Trophoblast cell (in vitro differentiated cells and primary cell): Measurements from ENCODE around the gene SMG5.
A peak's percentile ranks its signal among the peaks of the same experiment; 100 is the strongest.

Experiments
- DNase-seq, 2 donors: peaks; one replicate each; pipeline ENCODE4 v3.0.0-alpha.2; 2016
- H2AFZ ChIP-seq: 2 replicates; pipeline ENCODE4 v1.6.1; 2013; ENCODE audit warnings: low read length, moderate library complexity, mild to moderate bottlenecking; ENCODE audit not compliant: insufficient read depth, poor library complexity
- H2AK5ac ChIP-seq: 2 replicates; pipeline ENCODE4 v1.6.1; 2013; ENCODE audit warnings: mild to moderate bottlenecking, low read length
- H2BK120ac ChIP-seq: 2 replicates; pipeline ENCODE4 v1.6.1; 2013; ENCODE audit warnings: low read length, mild to moderate bottlenecking, moderate library complexity; ENCODE audit not compliant: insufficient read depth, poor library complexity
- H2BK12ac ChIP-seq: 2 replicates; pipeline ENCODE4 v1.6.1; 2013; ENCODE audit warnings: mild to moderate bottlenecking, low read length, moderate library complexity
- H2BK5ac ChIP-seq: 2 replicates; pipeline ENCODE4 v1.6.1; 2013; ENCODE audit warnings: low read length, low read depth, moderate library complexity, mild to moderate bottlenecking; ENCODE audit not compliant: poor library complexity
- H3K14ac ChIP-seq: 2 replicates; pipeline ENCODE4 v1.6.1; 2013; ENCODE audit warnings: mild to moderate bottlenecking, low read length
- H3K18ac ChIP-seq: 2 replicates; pipeline ENCODE4 v1.6.1; 2013; ENCODE audit warnings: mild to moderate bottlenecking, low read length
- H3K23ac ChIP-seq: 2 replicates; pipeline ENCODE4 v1.6.1; 2013; ENCODE audit warnings: low read length
- H3K27ac ChIP-seq: 2 replicates; pipeline ENCODE4 v1.5.1; 2013; ENCODE audit warnings: low read depth, mild to moderate bottlenecking, inconsistent platforms, low read length, moderate library complexity
- H3K27me3 ChIP-seq: 2 replicates; pipeline ENCODE4 v1.6.1; 2013; ENCODE audit warnings: inconsistent platforms, mild to moderate bottlenecking, low read length, moderate library complexity; ENCODE audit not compliant: insufficient read depth
- H3K36me3 ChIP-seq, 2 experiments: 1 replicate in 1 of 2; 2 replicates in 1 of 2; pipeline ENCODE4 v1.6.1; 2013; ENCODE audit warnings: low read length in 2 of 2, mild to moderate bottlenecking in 2 of 2, moderate library complexity in 1 of 2; ENCODE audit not compliant: insufficient read depth in 2 of 2, control insufficient read depth in 1 of 2
- H3K4ac ChIP-seq: 2 replicates; pipeline ENCODE4 v1.6.1; 2013; ENCODE audit warnings: low read depth, mild to moderate bottlenecking, low read length, moderate library complexity
- H3K4me1 ChIP-seq, 2 experiments: 1 replicate in 1 of 2; 2 replicates in 1 of 2; pipeline ENCODE4 v1.6.1; 2013; ENCODE audit warnings: low read length in 2 of 2, mild to moderate bottlenecking in 2 of 2, moderate library complexity in 1 of 2; ENCODE audit not compliant: insufficient read depth in 2 of 2, control insufficient read depth in 1 of 2
- H3K4me2 ChIP-seq: 2 replicates; pipeline ENCODE4 v1.6.1; 2013; ENCODE audit warnings: inconsistent platforms, mild to moderate bottlenecking, low read length, moderate library complexity
- H3K4me3 ChIP-seq: 2 replicates; pipeline ENCODE4 v1.5.1; 2013; ENCODE audit warnings: mild to moderate bottlenecking, low read depth, low read length, inconsistent platforms
- H3K79me1 ChIP-seq: one replicate; pipeline ENCODE4 v1.6.1; 2013; ENCODE audit warnings: low read length
- H3K79me2 ChIP-seq: 2 replicates; pipeline ENCODE4 v1.6.1; 2013; ENCODE audit warnings: low read length, mild to moderate bottlenecking; ENCODE audit not compliant: control insufficient read depth, insufficient read depth, poor library complexity
- H3K9ac ChIP-seq: 2 replicates; pipeline ENCODE4 v1.6.1; 2013; ENCODE audit warnings: mild to moderate bottlenecking, low read length
- H3K9me3 ChIP-seq: 2 replicates; pipeline ENCODE4 v1.6.1; 2013; ENCODE audit warnings: low read depth, mild to moderate bottlenecking, control low read depth, inconsistent platforms, low read length; ENCODE audit not compliant: insufficient read depth
- H4K12ac ChIP-seq: 2 replicates; pipeline ENCODE4 v1.6.1; 2013; ENCODE audit warnings: low read depth, mild to moderate bottlenecking, low read length, moderate library complexity
- H4K8ac ChIP-seq: 2 replicates; pipeline ENCODE4 v1.6.1; 2013; ENCODE audit warnings: low read depth, mild to moderate bottlenecking, low read length, moderate library complexity
- H4K91ac ChIP-seq: one replicate; pipeline ENCODE4 v1.6.1; 2013; ENCODE audit warnings: low read depth, mild to moderate bottlenecking, low read length, moderate library complexity
- WGBS: extraction: QIAGEN DNeasy Blood & Tissue Kit; methylation state at CpG from one replicate; pipeline ENCODE4 v1.1.7; 2013; ENCODE audit warnings: missing lambda C conversion rate; ENCODE audit not compliant: insufficient read length, insufficient coverage; ENCODE audit errors: extremely low coverage; 5-methylcytosine and 5-hydroxymethylcytosine counted together

SMG5 gene

DNA sequence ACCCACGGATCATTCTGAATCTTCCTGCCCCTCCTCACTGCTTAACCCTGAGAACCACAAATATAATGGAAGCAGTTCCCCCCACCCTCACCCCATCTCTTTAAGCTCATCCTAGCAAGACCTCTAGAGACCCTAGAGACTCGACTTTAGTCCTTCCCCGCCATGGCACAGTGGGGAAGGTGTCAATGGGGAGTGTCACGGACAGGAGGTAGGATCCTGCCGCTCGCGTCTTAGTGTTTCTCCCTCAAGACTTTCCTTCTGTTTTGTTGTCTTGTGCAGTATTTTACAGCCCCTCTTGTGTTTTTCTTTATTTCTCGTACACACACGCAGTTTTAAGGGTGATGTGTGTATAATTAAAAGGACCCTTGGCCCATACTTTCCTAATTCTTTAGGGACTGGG, 70.5 kb downstream of the SMG5 start:
- Histone ChIP-seq H3K4me2 (peak overlapping the region; percentile 60), H4K12ac (peak overlapping the region; percentile 87), H3K4me1 (peaks cover 0 to 6% of the 10 kb centered on the region in 2 experiments), H3K18ac (no peak overlapping the region), H3K4ac (peak overlapping the region; percentile 37), H3K14ac (no peak overlapping the region), H2BK12ac (peak overlapping the region; percentile 76), H4K91ac (peak overlapping the region; percentile 61), H3K79me1 (peaks cover 2% of the 10 kb centered on the region), H3K27ac (no peak overlapping the region), H3K79me2 (peaks cover 1% of the 10 kb centered on the region), H2AFZ (no peak overlapping the region), H3K23ac (no peak overlapping the region), H3K4me3 (no peak overlapping the region), H3K9ac (no peak overlapping the region), H2AK5ac (peak overlapping the region; percentile 89), H2BK5ac (no peak overlapping the region), H3K36me3 (peaks cover 15 to 17% of the 10 kb centered on the region in 2 experiments), H2BK120ac (no peak overlapping the region), H3K27me3 (no peaks in the 10 kb centered on the region), H4K8ac (peak overlapping the region; percentile 84), H3K9me3 (peaks cover 2% of the 10 kb centered on the region)
- WGBS: no CpG with 5 or more reads among the region's 9 CpGs
- no peak for DNase-seq

DNA sequence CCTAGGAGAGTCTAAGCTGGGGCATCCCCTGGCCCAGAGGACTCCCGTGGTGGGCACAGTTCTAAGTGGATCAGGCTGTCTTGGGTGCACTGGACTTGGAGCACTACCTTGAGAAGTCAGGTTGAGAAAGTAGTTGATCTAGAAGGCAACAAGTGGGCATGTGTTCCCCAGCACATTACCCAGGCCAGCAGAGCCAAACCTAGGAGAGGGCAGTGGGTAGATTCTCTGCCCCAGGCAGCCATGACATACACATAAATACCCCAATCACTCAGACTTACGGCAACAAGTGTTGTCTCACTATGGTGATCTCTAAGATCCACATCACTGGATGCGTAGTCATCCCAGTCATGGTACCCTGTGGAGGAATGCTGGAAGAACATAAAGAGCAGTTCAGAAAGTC, 71.4 kb downstream of the SMG5 start:
- Histone ChIP-seq H4K91ac (no peak overlapping the region), H3K27ac (no peak overlapping the region), H2BK120ac (no peak overlapping the region), H3K4me2 (no peak overlapping the region), H3K79me2 (peaks cover 1% of the 10 kb centered on the region), H2BK5ac (no peak overlapping the region), H3K4me3 (no peak overlapping the region), H3K9ac (no peak overlapping the region), H3K18ac (no peak overlapping the region), H3K9me3 (peaks cover 2% of the 10 kb centered on the region), H2AK5ac (no peak overlapping the region), H4K12ac (no peak overlapping the region), H2AFZ (no peak overlapping the region), H3K14ac (no peak overlapping the region), H3K36me3 (peaks cover 18 to 22% of the 10 kb centered on the region in 2 experiments), H3K4me1 (peaks cover 0 to 6% of the 10 kb centered on the region in 2 experiments), H3K27me3 (no peaks in the 10 kb centered on the region), H3K4ac (no peak overlapping the region), H3K23ac (no peak overlapping the region), H4K8ac (no peak overlapping the region), H3K79me1 (peaks cover 2% of the 10 kb centered on the region), H2BK12ac (no peak overlapping the region)
- DNase-seq: no peak
- no CpG with 5 or more reads among the region's 3 CpGs for WGBS

GRCh38 chr1:156204686-156205085, 77.9 kb downstream of the SMG5 start:
- Histone ChIP-seq H4K12ac (no peak overlapping the region), H2BK12ac (no peak overlapping the region), H3K18ac (no peak overlapping the region), H3K4me2 (no peak overlapping the region), H2AFZ (no peak overlapping the region), H4K91ac (no peak overlapping the region), H3K27me3 (no peaks in the 10 kb centered on the region), H3K36me3 (peaks cover 15 to 25% of the 10 kb centered on the region in 2 experiments), H3K79me2 (no peaks in the 10 kb centered on the region), H3K27ac (no peak overlapping the region), H3K23ac (no peak overlapping the region), H3K14ac (no peak overlapping the region), H4K8ac (no peak overlapping the region), H3K4me3 (no peak overlapping the region), H2AK5ac (no peak overlapping the region), H3K4ac (no peak overlapping the region), H3K79me1 (no peaks in the 10 kb centered on the region), H3K4me1 (no peaks in the 10 kb centered on the region), H2BK120ac (no peak overlapping the region), H3K9me3 (no peaks in the 10 kb centered on the region), H3K9ac (no peak overlapping the region), H2BK5ac (no peak overlapping the region)
- no CpG with 5 or more reads among the region's 3 CpGs for WGBS
- no peak for DNase-seq

DNA sequence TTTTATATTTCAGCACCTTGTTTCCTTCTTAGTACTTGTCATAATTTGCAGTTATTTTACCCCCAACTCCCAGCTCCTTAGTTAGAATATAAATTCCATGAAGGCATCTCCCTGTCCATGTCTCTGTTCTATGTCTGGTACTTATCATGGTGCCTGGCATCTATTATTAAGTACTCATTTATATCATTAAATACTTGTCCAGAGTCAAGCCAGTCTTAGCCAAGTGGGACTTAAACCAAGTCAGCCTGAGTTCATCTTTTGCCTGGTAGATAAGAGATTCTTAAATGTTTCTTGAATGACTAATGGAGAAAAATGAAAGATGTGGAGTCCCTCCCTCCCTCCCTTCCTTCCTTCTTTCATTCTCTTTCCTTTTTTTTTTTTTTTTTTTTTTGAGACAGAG, 79.3 kb downstream of the SMG5 start:
- peaks cover 19 to 31% of the 10 kb centered on the region in 2 experiments for H3K36me3 ChIP-seq

More for the DNA sequence above, 79.3 kb downstream of the SMG5 start:
- peak in 1 of 2 donors; percentile 61 for DNase-seq
- Histone ChIP-seq H2AK5ac (no peak overlapping the region), H3K23ac (no peak overlapping the region), H2BK120ac (no peak overlapping the region), H3K14ac (no peak overlapping the region), H2BK5ac (no peak overlapping the region), H4K91ac (no peak overlapping the region), H2BK12ac (no peak overlapping the region), H3K4ac (no peak overlapping the region), H3K9me3 (no peaks in the 10 kb centered on the region), H3K79me1 (no peaks in the 10 kb centered on the region), H3K79me2 (no peaks in the 10 kb centered on the region), H3K4me3 (no peak overlapping the region), H4K12ac (no peak overlapping the region), H4K8ac (no peak overlapping the region), H3K9ac (no peak overlapping the region), H2AFZ (no peak overlapping the region), H3K18ac (no peak overlapping the region), H3K4me1 (no peaks in the 10 kb centered on the region), H3K27me3 (no peaks in the 10 kb centered on the region), H3K4me2 (no peak overlapping the region), H3K27ac (no peak overlapping the region)
